Sigmoid colon (tissue), 4 donors: ENCODE results near the gene DUSP19.

ENCODE experiments used
- CTCF ChIP-seq, 4 experiments: fragments of 450-650 bp in 3 of 4; fragments of 200-600 bp in 1 of 4; IDR thresholded peaks; one replicate each; pipeline ENCODE4 v1.5.1; 2016 to 2019; ENCODE audit warnings: antibody characterized with exemption in 4 of 4, mild to moderate bottlenecking in 3 of 4, moderate library complexity in 2 of 4
- POLR2A ChIP-seq, 2 donors: fragments of 450-650 bp; IDR thresholded peaks; one replicate each; pipeline ENCODE4 v1.6.1; 2016; ENCODE audit warnings: antibody characterized with exemption in 2 of 2, mild to moderate bottlenecking in 2 of 2, moderate library complexity in 2 of 2
- POLR2AphosphoS5 ChIP-seq, 4 donors: sonication (generic); formaldehyde crosslinking; IDR thresholded peaks; one replicate each; pipeline ENCODE4 v1.6.1; 2017; ENCODE audit warnings: antibody characterized with exemption in 4 of 4

- TF ChIP-seq CTCF (IDR thresholded peaks at IDR 0.05) (no peak), POLR2AphosphoS5 (IDR thresholded peaks at IDR 0.05) (no peak), POLR2A (IDR thresholded peaks at IDR 0.05) (no peak)
Measured at GRCh38 chr2:183105402-183106134, 27.0 kb downstream of the DUSP19 start.
